ENCODE measurements around the gene ATOH7. TPM values are rescaled to one million over a fixed set of nuclear protein-coding genes. Genes with fewer than 3 reads are reported as not detected.
"Not testable (repeated sequence)": the region's sequence is repeated elsewhere in the genome, so short reads cannot be mapped to it uniquely, and the experiment has no call there.

ATOH7 gene
- total RNA-seq, 1 donor from 2014 or later = not detected

GRCh38 chr10:68212721-68213352 is 19.1 kb downstream of the ATOH7 start:
- Mint-ChIP-seq H3K4me3 (no peak overlapping the region), H3K36me3 (ENCODE audit: low read depth) (no peaks in the 10 kb centered on the region), H3K27ac (no peak overlapping the region), H3K9me3 (no peaks in the 10 kb centered on the region), H3K4me1 (no peaks in the 10 kb centered on the region), H3K27me3 (peaks cover 2% of the 10 kb centered on the region)
- DNase-seq = no peak
- no peak for ATAC-seq (ENCODE audit: low read depth)
- no peak for TF ChIP-seq CTCF (IDR thresholded peaks at IDR 0.05)
- CTCF ChIA-PET = interaction anchor here (0.7 to 8.3 kb wide), 13 partner anchors 10 to 424 kb away, joined by 3 to 164 read pairs (median 4); partner anchors contain the start of gene PBLD
- POLR2A ChIA-PET = interaction anchor here (0.6 to 1.0 kb wide), 4 partner anchors 10 to 316 kb away, joined by 3 to 8 read pairs (median 4); no protein-coding TSS in a partner anchor
- intact Hi-C loops (cut with micrococcal nuclease) = loop anchor here (1.0 to 5.0 kb wide), 4 partner anchors 89 to 684 kb away; no protein-coding TSS in a partner anchor

- ATAC-seq (ENCODE audit: low read depth) (no peak), DNase-seq (no peak)
- POLR2A ChIA-PET = no interaction called here
- intact Hi-C loops (cut with micrococcal nuclease) = loop anchor here (1.0 to 5.0 kb wide), 4 partner anchors 91 to 686 kb away; no protein-coding TSS in a partner anchor
- CTCF ChIA-PET = interaction anchor here (1.1 to 8.3 kb wide), 4 partner anchors 55 to 136 kb away, joined by 3 to 164 read pairs (median 10); no protein-coding TSS in a partner anchor
- no peak for TF ChIP-seq CTCF (IDR thresholded peaks at IDR 0.05)
- H3K9me3 Mint-ChIP-seq = no peaks in the 10 kb centered on the region
- no peak overlapping the region for H3K27ac Mint-ChIP-seq
- H3K36me3 Mint-ChIP-seq (ENCODE audit: low read depth) = no peaks in the 10 kb centered on the region
- H3K4me1 Mint-ChIP-seq = no peaks in the 10 kb centered on the region
- H3K4me3 Mint-ChIP-seq = no peak overlapping the region
- H3K27me3 Mint-ChIP-seq = peaks cover 2% of the 10 kb centered on the region
Observed at GRCh38 chr10:68211669-68212068, 20.2 kb downstream of the ATOH7 start.

DNA sequence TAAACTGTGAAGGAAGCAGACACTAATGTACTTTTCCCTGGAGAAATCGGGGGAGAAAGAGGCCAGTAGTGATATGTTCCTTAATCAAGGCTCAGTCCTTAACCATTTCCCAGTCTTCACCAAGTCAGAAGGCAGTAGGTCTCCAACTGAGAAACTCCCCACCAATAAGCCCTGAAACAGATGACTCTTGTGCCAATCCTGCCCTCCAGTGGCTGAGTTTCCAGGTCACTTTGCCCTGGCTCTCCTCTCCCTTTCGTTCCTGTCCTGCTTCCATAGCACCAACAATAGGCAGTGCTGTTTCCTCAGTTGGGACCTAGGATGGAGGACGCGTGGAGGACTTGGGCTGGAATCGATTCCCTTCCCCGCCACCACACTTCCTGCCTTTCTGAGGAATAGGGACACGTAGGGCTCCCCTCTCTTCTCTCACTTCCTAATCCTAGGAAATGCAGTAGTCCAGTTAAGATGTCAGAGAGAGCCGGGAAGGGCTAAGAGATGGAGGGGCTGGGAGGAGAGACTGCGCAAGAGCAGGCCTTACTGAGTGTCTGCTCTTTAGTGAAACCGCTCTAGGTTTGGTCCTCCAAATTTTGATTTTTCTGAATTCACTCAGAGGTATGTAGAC is 23.4 kb downstream of the ATOH7 start:
- TF ChIP-seq CTCF (IDR thresholded peaks at IDR 0.05) = no peak
- ATAC-seq (ENCODE audit: low read depth) = no peak
- POLR2A ChIA-PET = no interaction called here
- Mint-ChIP-seq H3K4me1 (no peaks in the 10 kb centered on the region), H3K36me3 (ENCODE audit: low read depth) (no peaks in the 10 kb centered on the region), H3K27me3 (peaks cover 9% of the 10 kb centered on the region), H3K9me3 (no peaks in the 10 kb centered on the region), H3K4me3 (no peak overlapping the region), H3K27ac (no peak overlapping the region)
- no peak for DNase-seq
- CTCF ChIA-PET = interaction anchor here (1.5 kb wide), 1 partner anchor 93 kb away, joined by 10 read pairs; no protein-coding TSS in a partner anchor
- intact Hi-C loops (cut with micrococcal nuclease) = loop anchor here (2.0 kb wide), 1 partner anchor 420 kb away; no protein-coding TSS in a partner anchor

GRCh38 chr10:68202960-68203353 is 29.0 kb downstream of the ATOH7 start:
- intact Hi-C loops (cut with micrococcal nuclease) = no loop called here
- no peak for ATAC-seq (ENCODE audit: low read depth)
- no peak for DNase-seq
- H3K27me3 Mint-ChIP-seq = peaks cover 34% of the 10 kb centered on the region
- H3K4me1 Mint-ChIP-seq = no peaks in the 10 kb centered on the region
- H3K36me3 Mint-ChIP-seq (ENCODE audit: low read depth) = no peaks in the 10 kb centered on the region
- ChIA-PET POLR2A (interaction anchor here (0.6 kb wide), 1 partner anchor 414 kb away, joined by 4 read pairs; no protein-coding TSS in a partner anchor), CTCF (interaction anchor here (0.9 to 1.5 kb wide), 2 partner anchors 10 to 45 kb away, joined by 4 to 7 read pairs; no protein-coding TSS in a partner anchor)
- no peak for TF ChIP-seq CTCF (IDR thresholded peaks at IDR 0.05)
- no peaks in the 10 kb centered on the region for H3K9me3 Mint-ChIP-seq
- no peak overlapping the region for H3K27ac Mint-ChIP-seq
- no peak overlapping the region for H3K4me3 Mint-ChIP-seq

- Mint-ChIP-seq H3K9me3 (peaks cover 5% of the 10 kb centered on the region), H3K4me1 (no peaks in the 10 kb centered on the region), H3K27ac (no peak overlapping the region), H3K27me3 (peaks cover 32% of the 10 kb centered on the region), H3K4me3 (no peak overlapping the region), H3K36me3 (ENCODE audit: low read depth) (no peaks in the 10 kb centered on the region)
- no peak for DNase-seq
- intact Hi-C loops (cut with micrococcal nuclease) = no loop called here
- CTCF ChIA-PET = no interaction called here
- POLR2A ChIA-PET = no interaction called here
- TF ChIP-seq CTCF (IDR thresholded peaks at IDR 0.05) = no peak
- ATAC-seq (ENCODE audit: low read depth) = no peak
Observed at GRCh38 chr10:68196701-68197100, 35.2 kb downstream of the ATOH7 start.

DNA sequence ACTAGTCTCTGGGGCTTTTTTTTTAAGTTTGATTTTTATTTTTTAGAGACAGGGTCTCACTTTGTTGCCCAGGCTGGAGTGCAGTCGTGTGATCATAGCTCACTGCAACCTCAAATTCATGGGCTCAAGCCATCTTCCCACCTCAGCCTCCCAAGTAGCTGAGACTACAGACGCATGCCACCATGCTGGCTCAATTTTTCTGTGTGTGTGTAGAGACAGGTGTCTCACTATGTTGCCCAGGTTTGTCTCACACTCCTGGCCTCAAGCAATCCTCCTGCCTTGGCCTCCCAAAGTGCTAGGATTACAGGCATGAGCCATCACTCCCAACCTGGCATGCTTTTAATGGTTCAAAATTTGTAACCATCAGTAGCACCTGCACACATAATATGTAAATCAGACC is 36.1 kb downstream of the ATOH7 start:
- intact Hi-C loops (cut with micrococcal nuclease); DNase-seq; H3K9me3 Mint-ChIP-seq; ATAC-seq (ENCODE audit: low read depth); H3K4me1 Mint-ChIP-seq; H3K36me3 Mint-ChIP-seq (ENCODE audit: low read depth); H3K4me3 Mint-ChIP-seq; H3K27ac Mint-ChIP-seq; POLR2A ChIA-PET; CTCF ChIA-PET: not testable (repeated sequence)
- peaks cover 27% of the 10 kb centered on the region for H3K27me3 Mint-ChIP-seq
